ENCODE measurements around the gene ERFE. TPM values are rescaled to one million over a fixed set of nuclear protein-coding genes. Genes with fewer than 3 reads are reported as not detected.
"Not testable (repeated sequence)": the region's sequence is repeated elsewhere in the genome, so short reads cannot be mapped to it uniquely, and the experiment has no call there.

The ERFE gene
- total and polyA plus RNA-seq, 2 donors (not counting 3 experiments of a cell fraction or from before 2014, with no cell fraction given) = 0.65 to 1.2 TPM

DNA sequence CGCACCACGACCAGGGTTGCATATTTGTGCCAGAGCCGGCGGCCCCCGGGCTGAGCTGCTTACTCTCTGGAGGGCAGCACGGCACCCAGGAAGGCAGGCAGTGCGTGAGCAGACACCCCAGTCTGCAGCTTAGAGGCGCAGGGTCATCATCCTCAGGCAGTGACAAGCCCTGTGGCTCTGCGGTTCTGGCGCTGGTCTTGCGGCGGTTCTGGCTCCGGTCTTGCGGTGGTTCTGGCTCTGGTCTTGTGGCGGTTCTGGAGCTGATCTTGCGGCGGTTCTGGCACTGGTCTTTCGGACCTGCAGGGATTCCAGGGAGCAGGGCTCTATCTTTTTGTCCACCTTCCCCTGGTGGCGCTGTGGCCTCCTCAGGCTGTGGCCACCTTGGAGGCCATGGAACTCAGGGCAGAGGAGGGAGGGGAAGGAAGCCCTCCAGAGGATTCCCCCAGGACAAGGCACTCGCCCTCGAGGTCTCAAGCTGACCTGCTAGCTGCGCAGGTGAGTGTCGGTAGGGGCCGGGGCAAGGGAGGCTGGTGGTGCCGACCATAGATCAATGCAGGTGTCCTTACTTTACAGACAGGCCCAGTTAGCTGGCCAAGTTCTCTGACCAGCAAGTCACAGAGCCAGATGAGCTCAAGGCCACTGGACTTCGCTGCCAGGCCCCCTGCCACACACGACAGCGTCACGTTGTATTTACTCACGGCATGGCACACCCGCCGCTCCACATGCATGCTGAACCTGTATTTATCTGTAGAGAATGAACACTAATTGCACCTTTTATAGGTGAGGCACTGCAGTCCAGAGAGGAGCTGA, 43.7 kb upstream of the ERFE start:
- DNase-seq (ENCODE audit: low read depth, low spot score) (no peak), FAIRE-seq (no peak)
- no peaks in the 10 kb centered on the region for H4K20me1 ChIP-seq (replicated peaks; ENCODE audit: control insufficient read depth, extremely low read depth, insufficient read depth, low read length)
- H3K4me2 ChIP-seq (ENCODE audit: insufficient read depth, low read length) = no peak overlapping the region
- peaks cover 2% of the 10 kb centered on the region for H3K9me3 ChIP-seq (replicated peaks; ENCODE audit: control insufficient read depth, insufficient read depth, low read length)
- H3K4me1 ChIP-seq (ENCODE audit: control insufficient read depth, extremely low read depth, insufficient read depth, low read length) = no peaks in the 10 kb centered on the region
- intact Hi-C loops (cut with micrococcal nuclease) = no loop called here
- H3K27me3 ChIP-seq (ENCODE audit: control insufficient read depth in 2 of 2, insufficient read depth in 2 of 2, low read length in 2 of 2) = peaks cover 0 to 1% of the 10 kb centered on the region in 2 experiments
- H3K4me3 ChIP-seq (replicated peaks in 1 of 3; ENCODE audit: insufficient read depth in 1 of 3, low read depth in 1 of 3, low read length in 3 of 3) = no peak overlapping the region
- no TSS peak for BruUV-seq (replicated peaks)
- no peak overlapping the region for H3K9ac ChIP-seq (replicated peaks; ENCODE audit: extremely low read depth, insufficient read depth, low read length)
- no peak for TF ChIP-seq FOS (IDR thresholded peaks at IDR 0.05; ENCODE audit: borderline replicate concordance, insufficient read depth, low read length)
- no peaks in the 10 kb centered on the region for H3K79me2 ChIP-seq (ENCODE audit: control insufficient read depth, insufficient read depth, low read length)
- no peak overlapping the region for H2AFZ ChIP-seq (ENCODE audit: low read depth, low read length)
- CTCF ChIA-PET = no interaction called here
- H3K27ac ChIP-seq (ENCODE audit: insufficient read depth, low read depth, low read length) = no peak overlapping the region
- POLR2A ChIA-PET = no interaction called here
- no peaks in the 10 kb centered on the region for H3K9me1 ChIP-seq (replicated peaks; ENCODE audit: control insufficient read depth, extremely low read depth, insufficient read depth, low read length)
- dilution Hi-C loops (cut with MboI; ENCODE audit: extremely low pct_ligation_motif_present, low sequenced_read_pairs) = no loop called here
- no peaks in the 10 kb centered on the region for H3K36me3 ChIP-seq (ENCODE audit: control insufficient read depth in 2 of 2, extremely low read depth in 1 of 2, insufficient read depth in 2 of 2, low read length in 2 of 2)

GRCh38 chr2:238115709-238116108, 43.1 kb upstream of the ERFE start:
- H3K9me1 ChIP-seq (replicated peaks; ENCODE audit: control insufficient read depth, extremely low read depth, insufficient read depth, low read length); H3K4me3 ChIP-seq (replicated peaks in 1 of 3; ENCODE audit: insufficient read depth in 1 of 3, low read depth in 1 of 3, low read length in 3 of 3); BruUV-seq (replicated peaks); H3K9me3 ChIP-seq (replicated peaks; ENCODE audit: control insufficient read depth, insufficient read depth, low read length); H3K4me1 ChIP-seq (ENCODE audit: control insufficient read depth, extremely low read depth, insufficient read depth, low read length); H2AFZ ChIP-seq (ENCODE audit: low read depth, low read length); CTCF ChIA-PET; H3K4me2 ChIP-seq (ENCODE audit: insufficient read depth, low read length); H4K20me1 ChIP-seq (replicated peaks; ENCODE audit: control insufficient read depth, extremely low read depth, insufficient read depth, low read length); H3K27me3 ChIP-seq (ENCODE audit: control insufficient read depth in 2 of 2, insufficient read depth in 2 of 2, low read length in 2 of 2); H3K36me3 ChIP-seq (ENCODE audit: control insufficient read depth in 2 of 2, extremely low read depth in 1 of 2, insufficient read depth in 2 of 2, low read length in 2 of 2); POLR2A ChIA-PET; dilution Hi-C loops (cut with MboI; ENCODE audit: extremely low pct_ligation_motif_present, low sequenced_read_pairs); intact Hi-C loops (cut with micrococcal nuclease); DNase-seq (ENCODE audit: low read depth, low spot score); H3K79me2 ChIP-seq (ENCODE audit: control insufficient read depth, insufficient read depth, low read length); H3K27ac ChIP-seq (ENCODE audit: insufficient read depth, low read depth, low read length); FAIRE-seq; H3K9ac ChIP-seq (replicated peaks; ENCODE audit: extremely low read depth, insufficient read depth, low read length): not testable (repeated sequence)

Measured in endothelial cell of umbilical vein (primary cell).